ENCODE results near the gene OSBPL7. TPM values are rescaled to one million over a fixed set of nuclear protein-coding genes. Genes with fewer than 3 reads are reported as not detected.

The OSBPL7 gene
- total RNA-seq, 4 donors from 2014 or later: 2.6 to 13.9 (median 4.6) TPM

- ATAC-seq (ENCODE audit: low FRiP score) (no peak), DNase-seq (ENCODE audit: low spot score) (no peak)
- TF ChIP-seq CTCF (IDR thresholded peaks at IDR 0.05): no peak
Measured at GRCh38 chr17:47823519-47823918, 1.9 kb upstream of the OSBPL7 start.

- no peak for ATAC-seq (ENCODE audit: low FRiP score)
- no peak for DNase-seq (ENCODE audit: low spot score)
- TF ChIP-seq CTCF (IDR thresholded peaks at IDR 0.05): no peak
Measured at GRCh38 chr17:47822785-47823184, 1.2 kb upstream of the OSBPL7 start.

GRCh38 chr17:47821031-47821423, 567 bp downstream of the OSBPL7 start:
- DNase-seq (ENCODE audit: low spot score): no peak
- no peak for TF ChIP-seq CTCF (IDR thresholded peaks at IDR 0.05)
- no peak for ATAC-seq (ENCODE audit: low FRiP score)

- TF ChIP-seq CTCF (IDR thresholded peaks at IDR 0.05): no peak
- DNase-seq (ENCODE audit: low spot score): no peak
- ATAC-seq (ENCODE audit: low FRiP score): no peak
Measured at GRCh38 chr17:47820033-47820789, 1.4 kb downstream of the OSBPL7 start.

- ATAC-seq (ENCODE audit: low FRiP score): no peak
- no peak for TF ChIP-seq CTCF (IDR thresholded peaks at IDR 0.05)
- DNase-seq (ENCODE audit: low spot score): no peak
Measured at GRCh38 chr17:47819475-47819874, 2.1 kb downstream of the OSBPL7 start.

- no peak for DNase-seq (ENCODE audit: low spot score)
- TF ChIP-seq CTCF (IDR thresholded peaks at IDR 0.05): no peak
- no peak for ATAC-seq (ENCODE audit: low FRiP score)
Measured at GRCh38 chr17:47818002-47818695, 3.4 kb downstream of the OSBPL7 start.

GRCh38 chr17:47816947-47817346, 4.6 kb downstream of the OSBPL7 start:
- no peak for DNase-seq (ENCODE audit: low spot score)
- no peak for TF ChIP-seq CTCF (IDR thresholded peaks at IDR 0.05)
- no peak for ATAC-seq (ENCODE audit: low FRiP score)

Measured in omental fat pad (tissue), 4 donors.